SH-SY5Y (cell line): ENCODE measurements around the gene CAPS2.

Experiments used
- GATA2 ChIP-seq: IDR thresholded peaks from 2 replicates; pipeline ENCODE4 v1.6.1; 2011; ENCODE audit warnings: mild to moderate bottlenecking, low read depth, low read length
- GATA3 ChIP-seq: IDR thresholded peaks from 2 replicates; pipeline ENCODE4 v1.6.1; 2011; ENCODE audit warnings: low read depth, mild to moderate bottlenecking, low read length, moderate library complexity

GRCh38 chr12:75364919-75365318 is 34.8 kb upstream of the CAPS2 start:
- TF ChIP-seq GATA2 (no peak), GATA3 (no peak)
